ENCODE results near the gene GARNL3. TPM values are rescaled to one million over a fixed set of nuclear protein-coding genes. Genes with fewer than 3 reads are reported as not detected.

Gene GARNL3
- polyA plus RNA-seq, 1 donor from 2014 or later: 20.0 TPM

- peak overlapping the region; percentile 84 for H3K4me3 ChIP-seq (ENCODE audit: low read length)
- no peaks in the 10 kb centered on the region for H4K20me1 ChIP-seq (ENCODE audit: insufficient read depth)
- H3K9me2 ChIP-seq (ENCODE audit: insufficient read depth, low read length): no peaks in the 10 kb centered on the region
- H3K27me3 ChIP-seq (ENCODE audit: insufficient read depth, low read depth, low read length): no peaks in the 10 kb centered on the region
- H3K9me3 ChIP-seq (ENCODE audit: low read length): no peaks in the 10 kb centered on the region
- H3K79me2 ChIP-seq (replicated peaks; ENCODE audit: insufficient read depth, low read length): no peaks in the 10 kb centered on the region
- H3K27ac ChIP-seq (ENCODE audit: low read length): no peak overlapping the region
- no peaks in the 10 kb centered on the region for H3K36me3 ChIP-seq (ENCODE audit: insufficient read depth, low read length)
- H3F3A ChIP-seq (ENCODE audit: insufficient read depth, low read length, poor library complexity, severe bottlenecking): no peaks in the 10 kb centered on the region
- no peak overlapping the region for H2AFZ ChIP-seq (ENCODE audit: low read depth, low read length)
- TF ChIP-seq MXI1 (conservative IDR thresholded peaks at IDR 0.05; ENCODE audit: poor library complexity, severe bottlenecking): no peak
- TF ChIP-seq EZH2 (IDR thresholded peaks at IDR 0.05; ENCODE audit: borderline replicate concordance, insufficient read depth, low read length, poor library complexity, severe bottlenecking): no peak
- no peak for TF ChIP-seq EP300 (conservative IDR thresholded peaks at IDR 0.05; ENCODE audit: poor library complexity, severe bottlenecking)
- TF ChIP-seq TAF1 (IDR thresholded peaks at IDR 0.05; ENCODE audit: low read depth): no peak
- no peak for TF ChIP-seq REST (IDR thresholded peaks at IDR 0.05; ENCODE audit: borderline replicate concordance)
- TF ChIP-seq RAD21 (conservative IDR thresholded peaks at IDR 0.05): no peak
- TF ChIP-seq SMC3 (conservative IDR thresholded peaks at IDR 0.05; ENCODE audit: poor library complexity): no peak
- TF ChIP-seq POLR2AphosphoS5 (IDR thresholded peaks at IDR 0.05): no peak
- no peak for TF ChIP-seq CTCF (IDR thresholded peaks at IDR 0.05; ENCODE audit: poor library complexity, severe bottlenecking)
- no peak overlapping the region for H3K4me2 ChIP-seq (ENCODE audit: low read length)
- H3K9ac ChIP-seq (ENCODE audit: low read length): no peak overlapping the region
These were observed 131.1 kb downstream of the GARNL3 start for GRCh38 chr9:127395497-127396252.

- H3F3A ChIP-seq (ENCODE audit: insufficient read depth, low read length, poor library complexity, severe bottlenecking): no peaks in the 10 kb centered on the region
- H3K9me3 ChIP-seq (ENCODE audit: low read length): no peaks in the 10 kb centered on the region
- TF ChIP-seq POLR2AphosphoS5 (IDR thresholded peaks at IDR 0.05): no peak
- TF ChIP-seq EZH2 (IDR thresholded peaks at IDR 0.05; ENCODE audit: borderline replicate concordance, insufficient read depth, low read length, poor library complexity, severe bottlenecking): no peak
- TF ChIP-seq SMC3 (conservative IDR thresholded peaks at IDR 0.05; ENCODE audit: poor library complexity): no peak
- TF ChIP-seq RAD21 (conservative IDR thresholded peaks at IDR 0.05): peak; percentile 10
- TF ChIP-seq MXI1 (conservative IDR thresholded peaks at IDR 0.05; ENCODE audit: poor library complexity, severe bottlenecking): peak; percentile 83
- no peak overlapping the region for H3K9ac ChIP-seq (ENCODE audit: low read length)
- H2AFZ ChIP-seq (ENCODE audit: low read depth, low read length): no peak overlapping the region
- no peaks in the 10 kb centered on the region for H3K36me3 ChIP-seq (ENCODE audit: insufficient read depth, low read length)
- H3K9me2 ChIP-seq (ENCODE audit: insufficient read depth, low read length): no peaks in the 10 kb centered on the region
- no peak overlapping the region for H3K27ac ChIP-seq (ENCODE audit: low read length)
- no peaks in the 10 kb centered on the region for H3K27me3 ChIP-seq (ENCODE audit: insufficient read depth, low read depth, low read length)
- H3K4me2 ChIP-seq (ENCODE audit: low read length): peak overlapping the region; percentile 55
- H4K20me1 ChIP-seq (ENCODE audit: insufficient read depth): no peaks in the 10 kb centered on the region
- H3K79me2 ChIP-seq (replicated peaks; ENCODE audit: insufficient read depth, low read length): no peaks in the 10 kb centered on the region
- H3K4me3 ChIP-seq (ENCODE audit: low read length): peak overlapping the region; percentile 84
These were observed 131.8 kb downstream of the GARNL3 start for GRCh38 chr9:127396253-127396807.

All from neural cell (in vitro differentiated cells).